ENCODE data around the gene OR5K4.

- TF ChIP-seq ZC3H11A (IDR thresholded peaks at IDR 0.05) (no peak), CTCF (IDR thresholded peaks at IDR 0.05) (no peak), RNF2 (IDR thresholded peaks at IDR 0.05; ENCODE audit: borderline replicate concordance, low read depth) (no peak), POLR2A (IDR thresholded peaks at IDR 0.05; ENCODE audit: low read length) (no peak), BHLHE40 (IDR thresholded peaks at IDR 0.05; ENCODE audit: low read depth, low read length) (no peak), NPAS2 (CRISPR knock-in tag; IDR thresholded peaks at IDR 0.05; ENCODE audit: borderline replicate concordance) (no peak), REST (IDR thresholded peaks at IDR 0.05) (no peak), SMC3 (IDR thresholded peaks at IDR 0.05) (no peak), NFE2L2 (conservative IDR thresholded peaks at IDR 0.05; ENCODE audit: low read length) (no peak)
Observed at GRCh38 chr3:98339031-98339430, 14.6 kb upstream of the OR5K4 start.

Data from A549 (cell line).